ENCODE results near the gene GRIK4.

DNA sequence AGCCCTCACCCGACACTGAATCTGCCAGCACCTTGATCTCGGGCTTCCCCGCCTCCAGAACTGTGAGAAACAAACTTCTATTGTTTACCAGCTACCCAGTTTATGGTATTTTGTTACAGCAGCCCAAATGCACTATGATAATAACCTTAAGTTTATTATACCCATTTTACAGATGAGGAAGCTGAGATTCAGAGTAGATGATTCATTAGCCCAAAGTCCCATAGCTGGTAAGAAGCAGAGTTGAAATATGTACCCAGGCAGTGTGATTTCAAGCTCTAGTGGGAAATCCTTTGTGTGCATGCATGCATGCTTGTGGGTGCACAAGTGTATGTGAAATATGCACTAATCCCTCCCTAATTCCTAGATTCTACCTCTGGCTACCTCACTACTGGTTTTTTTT is 7.9 kb downstream of the GRIK4 start:
- no peak for TF ChIP-seq POLR2AphosphoS5 (IDR thresholded peaks at IDR 0.05; ENCODE audit: insufficient read depth, low read depth, low read length)
- TF ChIP-seq, protein P1, sequence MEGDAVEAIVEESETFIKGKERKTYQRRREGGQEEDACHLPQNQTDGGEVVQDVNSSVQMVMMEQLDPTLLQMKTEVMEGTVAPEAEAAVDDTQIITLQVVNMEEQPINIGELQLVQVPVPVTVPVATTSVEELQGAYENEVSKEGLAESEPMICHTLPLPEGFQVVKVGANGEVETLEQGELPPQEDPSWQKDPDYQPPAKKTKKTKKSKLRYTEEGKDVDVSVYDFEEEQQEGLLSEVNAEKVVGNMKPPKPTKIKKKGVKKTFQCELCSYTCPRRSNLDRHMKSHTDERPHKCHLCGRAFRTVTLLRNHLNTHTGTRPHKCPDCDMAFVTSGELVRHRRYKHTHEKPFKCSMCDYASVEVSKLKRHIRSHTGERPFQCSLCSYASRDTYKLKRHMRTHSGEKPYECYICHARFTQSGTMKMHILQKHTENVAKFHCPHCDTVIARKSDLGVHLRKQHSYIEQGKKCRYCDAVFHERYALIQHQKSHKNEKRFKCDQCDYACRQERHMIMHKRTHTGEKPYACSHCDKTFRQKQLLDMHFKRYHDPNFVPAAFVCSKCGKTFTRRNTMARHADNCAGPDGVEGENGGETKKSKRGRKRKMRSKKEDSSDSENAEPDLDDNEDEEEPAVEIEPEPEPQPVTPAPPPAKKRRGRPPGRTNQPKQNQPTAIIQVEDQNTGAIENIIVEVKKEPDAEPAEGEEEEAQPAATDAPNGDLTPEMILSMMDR (IDR thresholded peaks at IDR 0.05; ENCODE audit: extremely low read depth in 1 of 2, insufficient read depth in 1 of 2, low read depth in 1 of 2, low read length in 2 of 2), result no peak
- TF ChIP-seq MYC (IDR thresholded peaks at IDR 0.05; ENCODE audit: low read depth, low read length), result no peak
- TF ChIP-seq POLR2A (IDR thresholded peaks at IDR 0.05; ENCODE audit: low read depth, low read length), result no peak
- TF ChIP-seq, protein P2, sequence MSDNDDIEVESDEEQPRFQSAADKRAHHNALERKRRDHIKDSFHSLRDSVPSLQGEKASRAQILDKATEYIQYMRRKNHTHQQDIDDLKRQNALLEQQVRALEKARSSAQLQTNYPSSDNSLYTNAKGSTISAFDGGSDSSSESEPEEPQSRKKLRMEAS (IDR thresholded peaks at IDR 0.05; ENCODE audit: insufficient read depth, insufficient read length), result no peak
- TF ChIP-seq EZH2 (IDR thresholded peaks at IDR 0.05; ENCODE audit: borderline replicate concordance, low read depth, low read length, severe bottlenecking), result no peak
- TF ChIP-seq JUN (IDR thresholded peaks at IDR 0.05; ENCODE audit: borderline replicate concordance, insufficient read depth, insufficient read length, low read depth), result no peak
- TF ChIP-seq FOS (IDR thresholded peaks at IDR 0.05; ENCODE audit: borderline replicate concordance, insufficient read depth, low read length), result no peak
- no peak for TF ChIP-seq GATA2 (IDR thresholded peaks at IDR 0.05; ENCODE audit: insufficient read depth, insufficient read length, low read depth, low read length)
